Glutamatergic neuron (in vitro differentiated cells): ENCODE data around the gene PADI1. TPM values are rescaled to one million over a fixed set of nuclear protein-coding genes. Genes with fewer than 3 reads are reported as not detected.

Source experiments
- DNase-seq: peaks from one replicate; pipeline ENCODE4 v3.0.0; 2022
- H3K27ac Mint-ChIP-seq: one replicate; pipeline ENCODE4 v1.8.0; 2020; ENCODE audit warnings: mild to moderate bottlenecking, mixed read lengths, inconsistent platforms; ENCODE audit not compliant: unreplicated experiment
- H3K27me3 Mint-ChIP-seq: one replicate; pipeline ENCODE4 v1.8.0; 2020; ENCODE audit warnings: mild to moderate bottlenecking, moderate library complexity, mixed read lengths, inconsistent platforms; ENCODE audit not compliant: unreplicated experiment
- H3K36me3 Mint-ChIP-seq: one replicate; pipeline ENCODE4 v1.8.0; 2020; ENCODE audit warnings: mild to moderate bottlenecking, mixed read lengths, inconsistent platforms; ENCODE audit not compliant: unreplicated experiment
- H3K4me1 Mint-ChIP-seq: one replicate; pipeline ENCODE4 v1.8.0; 2020; ENCODE audit warnings: mild to moderate bottlenecking, low read depth, mixed read lengths, inconsistent platforms; ENCODE audit not compliant: unreplicated experiment
- H3K4me3 Mint-ChIP-seq: one replicate; pipeline ENCODE4 v1.8.0; 2020; ENCODE audit warnings: mild to moderate bottlenecking, mixed read lengths, inconsistent platforms; ENCODE audit not compliant: unreplicated experiment
- H3K9me3 Mint-ChIP-seq: one replicate; pipeline ENCODE4 v1.8.0; 2020; ENCODE audit warnings: mild to moderate bottlenecking, moderate library complexity, mixed read lengths, inconsistent platforms; ENCODE audit not compliant: unreplicated experiment
- total RNA-seq: library from RNA; stranded (reverse); fragmentation: NEBNext Ultra II Directional; extraction: Animal tissue kit (Norgen Biotek cat#: 25700); gene quantifications from one replicate; pipeline ENCODE4 v1.2.1, GENCODE V29; 2021; ENCODE audit not compliant: unreplicated experiment
- TF ChIP-seq, protein P1 (sequence below): fragments of 200-600 bp; sonication (generic); IDR thresholded peaks from one replicate; pipeline ENCODE4 v1.5.0; 2021; ENCODE audit not compliant: partially characterized antibody, unreplicated experiment

The PADI1 gene
- total RNA-seq, 1 donor from 2014 or later: not detected

DNA sequence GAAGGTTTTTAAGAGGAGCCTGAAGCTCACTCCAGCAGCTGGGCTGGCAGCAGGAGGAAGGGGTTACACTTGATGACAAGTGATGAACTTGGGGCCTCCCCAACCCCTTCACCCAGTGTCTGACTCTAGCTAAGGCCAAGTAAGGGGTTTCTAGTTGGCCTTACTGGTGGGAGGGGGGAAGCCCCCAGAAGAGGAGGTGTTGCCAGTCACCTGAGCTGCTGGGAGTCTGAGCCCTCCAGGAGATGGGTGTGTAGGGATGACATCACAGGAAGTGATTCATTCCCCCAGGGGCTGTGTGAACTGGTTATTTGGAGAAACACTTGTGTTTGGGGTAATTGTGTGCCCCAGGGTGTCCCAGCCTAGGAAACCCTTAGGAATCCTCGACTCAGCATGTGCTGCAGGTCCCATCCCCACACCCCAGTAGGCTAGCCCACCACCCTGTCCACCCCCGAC lies 3.1 kb downstream of the PADI1 start:
- Mint-ChIP-seq H3K36me3 (no peaks in the 10 kb centered on the region), H3K4me3 (no peak overlapping the region)
- no peak for DNase-seq

DNA sequence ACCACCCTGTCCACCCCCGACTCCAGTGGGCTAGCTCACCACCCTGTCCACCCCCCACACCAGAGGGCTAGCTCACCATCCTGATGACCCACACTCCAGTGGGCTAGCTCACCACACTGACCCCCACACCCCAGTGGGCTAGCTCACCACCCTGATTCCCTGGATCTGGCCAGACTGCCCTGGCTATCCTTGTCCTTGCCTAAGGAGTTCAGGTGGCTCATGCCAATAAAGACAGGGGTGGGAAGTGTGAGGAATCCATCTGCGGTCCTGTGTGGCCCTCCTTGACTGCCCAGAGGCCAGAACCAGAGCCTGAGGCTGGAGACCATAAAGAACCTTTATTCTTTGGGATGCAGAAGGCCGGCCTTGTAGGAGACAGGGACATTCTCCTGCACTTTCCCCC lies 3.6 kb downstream of the PADI1 start:
- TF ChIP-seq, protein P1, sequence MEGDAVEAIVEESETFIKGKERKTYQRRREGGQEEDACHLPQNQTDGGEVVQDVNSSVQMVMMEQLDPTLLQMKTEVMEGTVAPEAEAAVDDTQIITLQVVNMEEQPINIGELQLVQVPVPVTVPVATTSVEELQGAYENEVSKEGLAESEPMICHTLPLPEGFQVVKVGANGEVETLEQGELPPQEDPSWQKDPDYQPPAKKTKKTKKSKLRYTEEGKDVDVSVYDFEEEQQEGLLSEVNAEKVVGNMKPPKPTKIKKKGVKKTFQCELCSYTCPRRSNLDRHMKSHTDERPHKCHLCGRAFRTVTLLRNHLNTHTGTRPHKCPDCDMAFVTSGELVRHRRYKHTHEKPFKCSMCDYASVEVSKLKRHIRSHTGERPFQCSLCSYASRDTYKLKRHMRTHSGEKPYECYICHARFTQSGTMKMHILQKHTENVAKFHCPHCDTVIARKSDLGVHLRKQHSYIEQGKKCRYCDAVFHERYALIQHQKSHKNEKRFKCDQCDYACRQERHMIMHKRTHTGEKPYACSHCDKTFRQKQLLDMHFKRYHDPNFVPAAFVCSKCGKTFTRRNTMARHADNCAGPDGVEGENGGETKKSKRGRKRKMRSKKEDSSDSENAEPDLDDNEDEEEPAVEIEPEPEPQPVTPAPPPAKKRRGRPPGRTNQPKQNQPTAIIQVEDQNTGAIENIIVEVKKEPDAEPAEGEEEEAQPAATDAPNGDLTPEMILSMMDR: no peak
- H3K36me3 Mint-ChIP-seq: no peaks in the 10 kb centered on the region
- peaks cover 6% of the 10 kb centered on the region for H3K27me3 Mint-ChIP-seq
- H3K27ac Mint-ChIP-seq: no peak overlapping the region
- peaks cover 4% of the 10 kb centered on the region for H3K9me3 Mint-ChIP-seq
- no peak for DNase-seq
- H3K4me1 Mint-ChIP-seq: peaks cover 2% of the 10 kb centered on the region
- no peak overlapping the region for H3K4me3 Mint-ChIP-seq

More for the DNA sequence above, 3.1 kb downstream of the PADI1 start:
- peaks cover 4% of the 10 kb centered on the region for H3K27me3 Mint-ChIP-seq
- TF ChIP-seq, protein P1: no peak
- no peak overlapping the region for H3K27ac Mint-ChIP-seq
- peaks cover 2% of the 10 kb centered on the region for H3K4me1 Mint-ChIP-seq
- H3K9me3 Mint-ChIP-seq: peaks cover 4% of the 10 kb centered on the region

DNA sequence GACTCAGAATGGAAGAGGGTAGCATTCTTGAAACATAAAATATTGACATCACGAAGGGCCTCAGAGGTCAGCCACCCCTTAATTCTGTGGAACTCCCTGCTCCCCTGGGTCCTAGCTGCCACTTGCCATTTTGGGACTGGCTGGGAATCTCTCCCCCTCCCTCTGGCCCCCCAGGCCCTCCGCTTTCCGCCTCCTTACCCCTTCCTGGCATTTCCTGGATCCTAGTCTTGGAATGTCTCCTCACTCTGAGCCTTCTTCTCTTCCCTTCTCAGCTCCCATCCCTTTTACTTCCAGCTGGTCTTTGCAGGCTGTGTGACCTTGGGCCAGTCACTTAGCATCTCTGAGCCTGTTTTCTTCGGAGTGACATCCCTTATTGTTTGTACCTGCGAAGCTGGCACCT lies 4.5 kb downstream of the PADI1 start:
- peaks cover 5% of the 10 kb centered on the region for H3K27me3 Mint-ChIP-seq
- H3K9me3 Mint-ChIP-seq: peaks cover 7% of the 10 kb centered on the region
- H3K4me3 Mint-ChIP-seq: no peak overlapping the region
- H3K36me3 Mint-ChIP-seq: no peaks in the 10 kb centered on the region
- TF ChIP-seq, protein P1: no peak
- DNase-seq: no peak
- H3K27ac Mint-ChIP-seq: no peak overlapping the region
- peaks cover 2% of the 10 kb centered on the region for H3K4me1 Mint-ChIP-seq

DNA sequence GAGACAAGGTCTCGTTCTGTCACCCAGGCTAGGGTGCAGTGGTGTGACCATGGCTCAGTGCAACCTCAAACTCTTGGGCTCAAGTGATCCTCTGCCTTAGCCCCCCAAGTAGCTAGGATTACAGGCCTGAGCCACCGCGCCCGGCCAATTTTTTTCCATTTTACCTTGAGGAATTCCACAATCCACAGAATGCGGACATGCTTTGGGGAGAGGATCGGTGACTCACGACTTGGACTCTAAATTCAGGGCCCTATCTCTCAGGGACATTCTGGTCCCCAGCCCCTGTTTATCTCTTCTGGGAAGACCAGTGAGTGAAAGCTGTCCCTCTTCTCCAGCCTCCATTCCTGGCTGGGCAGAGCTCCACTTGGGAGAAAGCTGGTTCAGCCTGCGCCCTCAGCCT lies 5.2 kb downstream of the PADI1 start:
- H3K4me1 Mint-ChIP-seq: peaks cover 2% of the 10 kb centered on the region

DNA sequence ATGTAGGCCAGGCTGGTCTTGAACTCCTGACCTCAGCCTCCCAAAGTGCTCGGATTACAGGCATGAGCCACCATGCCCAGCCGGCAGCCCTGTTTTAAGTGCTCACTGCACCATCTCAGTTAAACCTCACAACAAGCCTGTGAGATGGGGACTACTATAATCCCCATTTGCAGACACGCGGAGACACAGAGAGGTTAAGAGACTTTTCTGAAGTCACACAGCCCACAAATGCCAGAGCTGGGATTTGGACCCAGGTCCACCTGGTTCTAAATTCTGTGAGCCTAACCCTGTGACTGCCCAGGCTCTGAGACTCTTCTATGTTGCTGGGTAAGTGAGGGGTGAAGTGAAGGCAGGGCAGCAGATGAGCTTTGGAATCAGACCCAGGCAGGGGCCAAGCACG lies 6.4 kb downstream of the PADI1 start:
- peaks cover 5% of the 10 kb centered on the region for H3K9me3 Mint-ChIP-seq
- DNase-seq: no peak
- H3K4me3 Mint-ChIP-seq: no peak overlapping the region
- H3K36me3 Mint-ChIP-seq: no peaks in the 10 kb centered on the region
- H3K27me3 Mint-ChIP-seq: peaks cover 5% of the 10 kb centered on the region
- peaks cover 2% of the 10 kb centered on the region for H3K4me1 Mint-ChIP-seq
- H3K27ac Mint-ChIP-seq: no peak overlapping the region
- TF ChIP-seq, protein P1: no peak

More for the DNA sequence above, 5.2 kb downstream of the PADI1 start:
- no peak overlapping the region for H3K4me3 Mint-ChIP-seq
- peaks cover 7% of the 10 kb centered on the region for H3K9me3 Mint-ChIP-seq
- DNase-seq: no peak
- peaks cover 5% of the 10 kb centered on the region for H3K27me3 Mint-ChIP-seq
- H3K27ac Mint-ChIP-seq: no peak overlapping the region
- H3K36me3 Mint-ChIP-seq: no peaks in the 10 kb centered on the region
- TF ChIP-seq, protein P1: no peak
